Esophagus (tissue), 2 donors: ENCODE results near the gene LRRC8E. TPM values are rescaled to one million over a fixed set of nuclear protein-coding genes. Genes with fewer than 3 reads are reported as not detected.

Experiments
- H3K27ac ChIP-seq, 2 donors: one replicate each; pipeline ENCODE4 v1.5.1; 2013; ENCODE audit warnings: low read depth in 2 of 2, mild to moderate bottlenecking in 2 of 2, inconsistent platforms in 1 of 2, low read length in 1 of 2, moderate library complexity in 1 of 2
- H3K27me3 ChIP-seq, 2 donors: one replicate each; pipeline ENCODE4 v1.6.1; 2013; ENCODE audit warnings: low read length in 2 of 2, control low read depth in 1 of 2, mild to moderate bottlenecking in 1 of 2; ENCODE audit not compliant: insufficient read depth in 2 of 2, control insufficient read depth in 1 of 2
- H3K36me3 ChIP-seq, 2 donors: one replicate each; pipeline ENCODE4 v1.6.1; 2013; ENCODE audit warnings: low read length in 1 of 2; ENCODE audit not compliant: control insufficient read depth in 2 of 2, insufficient read depth in 2 of 2
- H3K4me1 ChIP-seq, 2 donors: one replicate each; pipeline ENCODE4 v1.6.1; 2013; ENCODE audit warnings: low read length in 1 of 2; ENCODE audit not compliant: control insufficient read depth in 2 of 2, insufficient read depth in 2 of 2
- H3K4me3 ChIP-seq, 2 donors: one replicate each; pipeline ENCODE4 v1.5.1; 2013; ENCODE audit warnings: low read length in 2 of 2, mild to moderate bottlenecking in 2 of 2, low read depth in 1 of 2, moderate library complexity in 1 of 2
- H3K9me3 ChIP-seq, 2 donors: one replicate each; pipeline ENCODE4 v1.6.1; 2013; ENCODE audit warnings: mild to moderate bottlenecking in 2 of 2, low read depth in 1 of 2, low read length in 1 of 2, moderate library complexity in 1 of 2; ENCODE audit not compliant: control insufficient read depth in 2 of 2, insufficient read depth in 1 of 2
- WGBS, 2 donors: extraction: QIAGEN DNeasy Blood & Tissue Kit; methylation state at CpG; one replicate each; pipeline ENCODE4 v1.1.7; 2013; 5-methylcytosine and 5-hydroxymethylcytosine counted together
- polyA plus RNA-seq, 2 donors: library from polyadenylated mRNA; stranded (reverse); fragments of 200-250 nt; gene quantifications; one replicate each; pipeline ENCODE4 v1.2.3, GENCODE V29; 2013
- donor health status: healthy with polysubstance abuse.
- donor health status: Bipolar disorder and iron deficiency.

The LRRC8E gene
- polyA plus RNA-seq, 2 donors: 3.3 to 4.7 TPM

DNA sequence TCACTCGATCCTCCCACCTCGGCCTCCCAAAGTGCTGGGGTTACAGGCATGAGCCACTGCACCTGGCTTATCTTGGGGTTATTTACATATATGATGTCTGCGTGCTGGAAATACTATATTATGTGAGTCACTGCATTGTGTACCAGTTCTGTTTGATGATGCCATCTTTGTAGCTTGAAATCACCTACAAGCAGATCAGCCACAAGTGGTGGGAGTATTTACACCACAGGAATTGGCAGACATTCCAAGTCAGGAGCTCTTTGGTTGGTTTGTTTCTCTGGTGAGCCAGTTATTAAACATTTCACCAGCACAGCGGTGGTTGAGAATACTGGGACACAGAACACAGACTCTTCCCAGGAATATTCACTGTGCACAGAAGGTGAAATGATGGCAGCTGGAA, 59.6 kb downstream of the LRRC8E start:
- Histone ChIP-seq H3K9me3 (no peaks in the 10 kb centered on the region), H3K27me3 (no peaks in the 10 kb centered on the region), H3K27ac (no peak overlapping the region), H3K4me1 (no peaks in the 10 kb centered on the region), H3K4me3 (no peak overlapping the region), H3K36me3 (no peaks in the 10 kb centered on the region)
- 85 to 89% methylated on average over 4 of the region's 4 CpGs for whole genome bisulfite sequencing, 2 donors

Other genes with a start within 250 kb of the LRRC8E start
- gene RETN, start 219.5 kb upstream of the LRRC8E start, polyA plus RNA-seq: 1 to 10 TPM in 1 of 2 donors, under 1 TPM in 1; 0.65 to 2.1 TPM
- gene MCEMP1, start 211.4 kb upstream of the LRRC8E start, polyA plus RNA-seq: under 1 TPM; 0.09 to 0.53 TPM
- 100 to 1,000 TPM; 133 to 137 TPM for gene TRAPPC5, start 207.7 kb upstream of the LRRC8E start, polyA plus RNA-seq
- under 1 TPM in 1 of 2 donors, not detected in 1; 0.02 TPM for gene FCER2, start 186.4 kb upstream of the LRRC8E start, polyA plus RNA-seq
- under 1 TPM in 1 of 2 donors, not detected in 1; 0.27 TPM for gene CLEC4G, start 156.4 kb upstream of the LRRC8E start, polyA plus RNA-seq
- under 1 TPM; 0.22 to 0.27 TPM for gene CD209, start 141.0 kb upstream of the LRRC8E start, polyA plus RNA-seq
- gene CLEC4M, start 125.3 kb upstream of the LRRC8E start, polyA plus RNA-seq: under 1 TPM in 1 of 2 donors, not detected in 1; 0.04 TPM
- 1 to 10 TPM; 8.5 to 8.8 TPM for gene EVI5L, start 58.3 kb upstream of the LRRC8E start, polyA plus RNA-seq
- under 1 TPM; 0.14 to 0.16 TPM for gene PRR36, start 14.1 kb upstream of the LRRC8E start, polyA plus RNA-seq
- gene MAP2K7, start 15.4 kb downstream of the LRRC8E start, polyA plus RNA-seq: 10 to 100 TPM; 12.8 to 35.1 TPM
- gene TGFBR3L, start 26.3 kb downstream of the LRRC8E start, polyA plus RNA-seq: under 1 TPM in 1 of 2 donors, not detected in 1; 0.08 TPM
- gene SNAPC2, start 31.8 kb downstream of the LRRC8E start, polyA plus RNA-seq: 10 to 100 TPM in 1 of 2 donors, 1 to 10 TPM in 1; 5.6 to 11.3 TPM
- 1 to 10 TPM; 1.4 to 3.0 TPM for gene CTXN1, start 37.6 kb downstream of the LRRC8E start, polyA plus RNA-seq
- 10 to 100 TPM; 42.1 to 53.4 TPM for gene TIMM44, start 55.2 kb downstream of the LRRC8E start, polyA plus RNA-seq
- 10 to 100 TPM in 1 of 2 donors, 1 to 10 TPM in 1; 6.5 to 25.8 TPM for gene ELAVL1, start 117.1 kb downstream of the LRRC8E start, polyA plus RNA-seq
- under 1 TPM in 1 of 2 donors, not detected in 1; 0.14 TPM for gene CCL25, start 164.2 kb downstream of the LRRC8E start, polyA plus RNA-seq